HG03457 (cell line): ENCODE results near the gene HIP1.
"Not testable (repeated sequence)": the region's sequence is repeated elsewhere in the genome, so short reads cannot be mapped to it uniquely, and the experiment has no call there.

ENCODE experiments used
- ATAC-seq: cut with Tn5 transposase; IDR thresholded peaks from one replicate; pipeline ENCODE4 v1.9.1; 2021; ENCODE audit warnings: moderate number of reproducible peaks; ENCODE audit not compliant: unreplicated experiment

HIP1 gene

DNA sequence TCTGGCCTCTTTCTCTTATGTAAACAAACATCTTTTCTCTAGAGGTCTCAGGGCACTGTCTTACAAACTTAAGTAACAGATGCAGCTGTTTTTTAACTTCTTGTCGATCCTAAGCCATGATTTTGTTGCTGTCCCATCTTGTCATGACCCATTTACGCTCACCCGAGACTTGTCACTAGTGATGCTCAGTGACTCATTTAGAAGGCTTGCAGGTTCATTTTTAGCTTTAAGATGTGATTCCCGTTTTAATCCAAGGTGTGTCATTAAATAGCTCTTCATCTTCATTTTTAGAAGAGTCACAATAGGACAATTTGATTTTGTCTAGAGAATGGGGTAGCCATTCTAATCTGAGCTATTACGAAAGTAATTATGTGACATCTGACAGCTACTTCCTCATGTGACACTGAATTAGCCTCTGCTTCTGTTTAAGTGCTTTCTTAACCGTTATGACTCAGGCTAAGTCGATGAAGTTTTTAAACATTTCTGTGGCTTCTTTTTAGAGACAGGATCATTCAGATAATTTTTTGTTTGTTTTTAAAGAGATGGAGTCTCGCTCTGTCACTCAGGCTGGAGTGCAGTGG, 203.9 kb downstream of the HIP1 start:
- no peak for ATAC-seq

DNA sequence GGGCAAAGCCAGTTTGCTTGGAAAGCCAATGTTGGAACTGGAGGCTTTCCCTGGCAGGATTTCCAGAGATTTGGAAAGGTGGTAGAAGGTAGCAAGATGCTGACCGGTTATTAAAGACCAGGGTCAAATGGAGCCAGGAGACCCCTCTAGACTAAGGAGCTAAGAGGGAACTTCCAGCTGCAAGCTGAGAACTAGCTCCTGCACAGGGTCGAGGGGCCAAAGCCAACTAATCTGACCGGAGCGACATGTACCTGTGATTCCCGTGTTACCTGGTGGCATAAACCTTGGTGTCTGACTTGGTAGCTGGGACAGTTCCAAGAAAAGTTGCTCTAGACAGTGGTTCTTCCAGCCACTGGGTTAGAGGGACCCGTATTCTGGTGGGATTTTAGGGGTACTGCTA, 204.8 kb downstream of the HIP1 start:
- ATAC-seq: no peak

DNA sequence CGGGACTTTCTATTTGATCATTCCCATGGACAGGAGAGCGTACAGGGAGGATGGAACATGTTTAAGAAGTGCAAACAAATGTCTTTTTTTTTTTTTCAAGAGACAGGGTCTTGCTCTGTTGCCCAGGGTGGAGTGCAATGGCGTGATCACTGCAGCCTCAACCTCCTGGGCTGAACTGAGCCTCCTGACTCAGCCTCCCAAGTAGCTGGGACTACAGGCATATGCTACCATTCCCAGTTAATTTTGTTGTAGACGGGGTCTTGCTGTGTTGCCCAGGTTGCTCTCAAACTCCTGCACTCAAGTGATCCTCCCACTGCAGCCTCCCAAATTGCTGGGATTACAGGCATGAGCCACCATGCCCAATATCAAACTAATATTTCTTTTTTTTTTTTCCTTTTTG, 206.1 kb downstream of the HIP1 start:
- ATAC-seq: no peak

DNA sequence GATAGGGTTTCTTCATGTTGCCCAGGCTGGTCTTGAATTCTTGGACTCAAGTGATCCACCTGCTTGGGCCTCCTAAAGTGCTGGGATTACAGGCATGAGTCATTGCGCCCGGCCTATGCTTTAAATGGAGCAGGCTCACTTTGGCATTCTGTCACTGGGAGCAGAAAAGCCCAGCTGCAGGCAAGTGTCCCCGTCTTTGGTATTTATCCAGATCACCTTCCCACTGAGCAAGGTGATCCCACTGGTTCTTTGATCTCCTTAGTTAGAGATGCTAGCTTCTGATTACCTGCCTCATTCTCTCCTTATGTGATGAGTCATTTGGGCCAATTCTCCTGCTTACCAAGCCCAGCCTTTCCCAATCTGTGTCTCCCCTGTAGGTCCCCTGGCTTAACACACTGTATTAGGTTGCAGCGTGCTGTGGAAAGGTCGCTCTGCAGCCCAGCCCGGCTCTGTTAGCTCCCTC, 207.4 kb downstream of the HIP1 start:
- no peak for ATAC-seq

DNA sequence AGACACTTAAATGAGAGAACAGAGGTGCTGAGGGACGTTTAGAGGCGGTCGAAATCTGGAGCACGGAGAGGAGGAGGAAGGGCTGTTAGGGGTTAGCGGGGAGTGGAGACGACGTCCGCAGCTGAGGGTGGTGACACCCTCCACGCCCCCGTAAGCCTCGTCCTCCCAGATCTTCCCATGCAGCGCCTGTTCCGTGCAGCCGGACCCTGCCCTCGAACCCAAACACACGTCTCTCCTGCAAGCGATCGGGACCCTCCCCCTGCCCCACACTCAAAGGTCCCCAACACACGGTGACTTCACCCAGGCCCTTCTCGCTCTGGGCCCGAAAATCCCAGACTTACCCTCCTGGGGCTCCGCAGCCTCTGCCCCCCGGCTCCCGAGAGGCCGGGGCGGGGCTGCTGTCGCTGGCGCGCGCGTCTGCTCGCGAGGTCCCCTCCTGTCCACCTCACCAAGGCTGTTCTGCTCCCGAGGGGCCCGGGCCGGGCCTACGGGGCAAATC, 211.5 kb downstream of the HIP1 start:
- ATAC-seq: not testable (repeated sequence)

DNA sequence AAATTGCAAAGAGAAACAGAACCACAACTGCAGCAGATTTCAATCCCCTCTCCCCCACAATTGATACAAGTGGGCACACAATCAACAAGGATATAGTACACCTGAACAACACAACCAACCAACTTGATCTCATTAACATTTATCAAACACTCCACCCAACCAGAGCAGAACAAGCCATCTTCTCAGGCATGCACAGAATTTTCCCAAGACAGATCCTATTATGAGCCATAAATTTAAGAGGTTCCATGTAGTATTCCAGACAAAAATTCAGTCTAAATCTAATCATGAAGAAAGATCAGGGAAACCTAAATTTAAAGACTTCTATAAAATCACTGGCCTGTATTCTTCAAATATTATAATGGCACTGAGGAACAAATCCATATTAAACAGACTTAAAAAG, 217.0 kb downstream of the HIP1 start:
- not testable (repeated sequence) for ATAC-seq

DNA sequence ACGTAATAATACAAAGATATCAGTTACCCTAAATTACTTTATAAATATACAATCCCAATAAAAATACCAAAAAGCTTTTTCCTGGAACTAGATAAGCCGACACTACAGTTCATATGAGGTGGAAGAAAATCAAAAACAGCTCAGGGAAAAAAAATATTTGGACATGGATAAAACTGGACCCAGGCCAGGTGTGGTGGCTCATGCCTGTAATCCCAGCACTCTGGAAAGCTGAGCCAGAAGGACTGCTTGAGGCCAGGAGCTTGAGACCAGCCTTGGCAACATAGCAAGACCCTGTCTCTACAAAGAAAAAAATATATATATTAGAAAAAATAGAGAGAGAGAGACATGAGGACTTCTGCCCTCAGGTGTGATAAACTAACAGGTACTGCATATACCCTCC, 219.9 kb downstream of the HIP1 start:
- not testable (repeated sequence) for ATAC-seq

DNA sequence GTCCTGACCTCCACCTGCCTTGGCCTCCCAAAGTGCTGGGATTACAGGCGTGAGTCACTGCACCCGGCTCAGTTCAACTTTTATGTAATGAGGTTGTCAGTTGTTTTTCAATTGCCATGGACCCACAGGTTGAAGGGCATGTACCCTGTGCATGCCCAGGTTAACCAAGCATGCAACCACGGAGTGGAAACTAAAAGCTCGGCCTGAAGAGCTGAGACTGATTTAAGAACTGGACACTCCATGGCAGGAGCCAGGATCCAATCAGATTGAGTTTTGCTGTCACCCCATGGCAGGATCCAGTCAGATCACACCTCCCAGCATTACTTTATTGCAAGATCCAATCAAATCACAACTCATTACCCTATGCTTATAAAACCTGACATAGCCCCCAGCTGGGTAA, 229.7 kb downstream of the HIP1 start:
- not testable (repeated sequence) for ATAC-seq

DNA sequence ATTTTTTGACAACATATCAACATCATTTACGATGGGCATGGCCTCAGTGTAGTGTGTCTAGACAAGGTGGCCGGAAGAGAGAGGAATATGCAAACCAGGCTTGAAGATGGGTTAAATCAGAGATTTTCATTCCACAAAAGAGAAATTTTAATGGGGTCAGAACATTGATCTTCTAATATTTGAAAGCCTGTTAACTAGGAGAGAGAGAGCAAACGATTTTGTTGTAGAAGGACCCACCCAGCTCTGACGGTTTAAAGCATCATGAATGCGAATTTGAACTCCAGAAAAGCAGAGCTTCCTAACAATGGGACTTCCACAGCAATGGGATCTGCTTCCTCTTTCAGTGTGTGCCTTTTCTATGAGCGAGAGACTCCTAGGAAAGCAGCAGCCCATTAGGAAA, 246.7 kb downstream of the HIP1 start, which contains the start of gene SPDYE5:
Gene SPDYE5 (plus strand): TSS at position 301 of the 400 bp plus-strand sequence. CDS start 1,728 bp downstream, outside the sequence.
- ATAC-seq: not testable (repeated sequence)

DNA sequence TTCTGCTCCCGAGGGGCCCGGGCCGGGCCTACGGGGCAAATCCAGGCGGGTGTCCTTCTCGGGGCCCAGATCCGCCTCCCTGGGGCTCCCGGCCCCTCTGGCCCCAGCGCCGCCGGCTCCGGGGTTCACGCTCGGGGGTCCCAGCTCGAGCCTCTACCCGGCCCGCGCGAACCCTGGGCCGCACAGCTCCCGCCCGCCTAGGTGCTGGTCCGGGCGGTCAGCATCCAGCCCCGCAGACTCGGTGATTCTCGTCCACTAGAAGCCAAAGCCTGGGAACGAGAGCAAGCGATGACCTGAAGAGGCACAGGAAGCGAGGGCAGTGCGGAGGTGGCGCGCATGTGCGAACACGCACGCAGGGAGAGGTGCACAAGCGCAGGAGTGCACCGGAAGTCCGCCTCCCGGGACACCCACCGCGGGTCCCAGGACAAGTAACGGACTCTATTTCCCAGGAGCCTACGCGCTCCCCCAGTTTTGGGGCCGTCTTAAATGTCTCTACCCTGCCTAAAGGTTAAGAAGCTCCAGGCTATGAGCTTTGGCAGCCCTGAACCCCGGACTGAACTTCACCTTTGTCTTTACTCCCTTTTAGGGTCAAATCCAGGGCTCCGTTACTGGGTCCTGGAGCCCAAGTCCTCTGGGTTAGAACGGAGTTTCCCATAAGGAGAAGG, 252.6 kb downstream of the HIP1 start, which contains the start of gene POM121C:
Gene POM121C (minus strand): TSS at position 321 of the 665 bp plus-strand sequence. CDS start 44,803 bp downstream, outside the sequence.
- peak; percentile 97 for ATAC-seq

DNA sequence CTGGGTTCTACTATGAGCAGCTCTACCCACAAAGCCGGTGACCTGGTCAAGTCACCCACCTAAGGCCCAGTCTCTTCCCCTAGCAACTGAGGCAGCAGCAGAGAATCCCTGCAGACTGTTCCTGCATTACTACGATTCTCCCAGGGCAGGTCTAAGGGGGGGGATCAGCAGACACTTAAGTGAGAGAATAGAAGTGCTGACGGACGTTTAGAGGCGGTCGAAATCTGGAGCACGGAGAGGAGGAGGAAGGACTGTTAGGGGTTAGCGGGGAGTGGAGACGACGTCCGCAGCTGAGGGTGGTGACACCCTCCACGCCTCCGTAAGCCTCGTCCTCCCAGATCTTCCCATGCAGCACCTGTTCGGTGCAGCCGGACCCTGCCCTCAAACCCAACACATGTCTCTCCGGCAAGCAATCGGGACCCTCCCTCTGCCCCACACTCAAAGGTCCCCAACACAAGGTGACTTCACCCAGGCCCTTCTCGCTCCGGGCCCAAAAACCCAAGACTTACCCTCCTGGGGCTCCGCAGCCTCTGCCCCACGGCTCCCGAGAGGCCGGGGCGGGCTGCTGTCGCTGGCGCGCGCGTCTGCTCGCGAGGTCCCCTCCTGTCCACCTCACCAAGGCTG, 253.3 kb downstream of the HIP1 start:
- ATAC-seq: not testable (repeated sequence)
